ENCODE results near the gene NHLRC1.
A peak's percentile ranks its signal among the peaks of the same experiment; 100 is the strongest.

The NHLRC1 gene

GRCh38 chr6:18161431-18161830, 39.0 kb upstream of the NHLRC1 start:
- TF ChIP-seq, protein P1, sequence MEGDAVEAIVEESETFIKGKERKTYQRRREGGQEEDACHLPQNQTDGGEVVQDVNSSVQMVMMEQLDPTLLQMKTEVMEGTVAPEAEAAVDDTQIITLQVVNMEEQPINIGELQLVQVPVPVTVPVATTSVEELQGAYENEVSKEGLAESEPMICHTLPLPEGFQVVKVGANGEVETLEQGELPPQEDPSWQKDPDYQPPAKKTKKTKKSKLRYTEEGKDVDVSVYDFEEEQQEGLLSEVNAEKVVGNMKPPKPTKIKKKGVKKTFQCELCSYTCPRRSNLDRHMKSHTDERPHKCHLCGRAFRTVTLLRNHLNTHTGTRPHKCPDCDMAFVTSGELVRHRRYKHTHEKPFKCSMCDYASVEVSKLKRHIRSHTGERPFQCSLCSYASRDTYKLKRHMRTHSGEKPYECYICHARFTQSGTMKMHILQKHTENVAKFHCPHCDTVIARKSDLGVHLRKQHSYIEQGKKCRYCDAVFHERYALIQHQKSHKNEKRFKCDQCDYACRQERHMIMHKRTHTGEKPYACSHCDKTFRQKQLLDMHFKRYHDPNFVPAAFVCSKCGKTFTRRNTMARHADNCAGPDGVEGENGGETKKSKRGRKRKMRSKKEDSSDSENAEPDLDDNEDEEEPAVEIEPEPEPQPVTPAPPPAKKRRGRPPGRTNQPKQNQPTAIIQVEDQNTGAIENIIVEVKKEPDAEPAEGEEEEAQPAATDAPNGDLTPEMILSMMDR (IDR thresholded peaks at IDR 0.05; ENCODE audit: low read length, missing control alignments): no peak
- H3K4me3 ChIP-seq (replicated peaks; ENCODE audit: low read depth, low read length): no peak overlapping the region
- DNase-seq (ENCODE audit: low read depth): no peak

- DNase-seq (ENCODE audit: low read depth): no peak
- no peak overlapping the region for H3K4me3 ChIP-seq (replicated peaks; ENCODE audit: low read depth, low read length)
- TF ChIP-seq, protein P1 (IDR thresholded peaks at IDR 0.05; ENCODE audit: low read length, missing control alignments): no peak
Observed at GRCh38 chr6:18160911-18161310, 38.4 kb upstream of the NHLRC1 start.

DNA sequence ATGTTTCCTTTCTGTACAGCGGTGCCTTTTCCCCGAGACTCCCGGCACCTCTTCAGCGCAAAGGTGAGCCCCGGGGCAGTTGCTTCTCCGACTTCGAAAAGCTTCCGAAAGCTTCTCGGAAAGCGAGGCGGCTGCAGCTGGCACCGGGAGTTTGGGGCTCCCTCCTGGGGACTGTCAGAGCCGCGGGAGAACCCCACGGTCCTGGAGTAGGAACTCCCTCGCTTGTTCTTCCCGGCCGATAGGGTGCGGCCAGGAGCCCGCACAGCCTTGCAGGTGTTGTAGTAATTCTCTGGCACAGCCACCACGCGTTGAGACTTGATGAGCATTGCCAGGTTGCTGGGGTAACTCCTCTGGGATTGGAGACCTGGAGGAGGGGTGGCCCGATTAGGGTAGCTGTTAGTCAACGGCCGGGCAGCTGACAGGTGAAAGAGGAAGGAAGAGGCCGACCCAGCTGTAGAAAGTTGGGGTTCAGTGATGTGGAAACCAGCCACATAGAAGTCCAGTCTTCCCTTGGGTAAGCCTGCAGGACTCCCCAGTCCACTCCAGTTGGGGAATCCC, 33.5 kb upstream of the NHLRC1 start:
- DNase-seq (ENCODE audit: low read depth): peak; percentile 22

DNA sequence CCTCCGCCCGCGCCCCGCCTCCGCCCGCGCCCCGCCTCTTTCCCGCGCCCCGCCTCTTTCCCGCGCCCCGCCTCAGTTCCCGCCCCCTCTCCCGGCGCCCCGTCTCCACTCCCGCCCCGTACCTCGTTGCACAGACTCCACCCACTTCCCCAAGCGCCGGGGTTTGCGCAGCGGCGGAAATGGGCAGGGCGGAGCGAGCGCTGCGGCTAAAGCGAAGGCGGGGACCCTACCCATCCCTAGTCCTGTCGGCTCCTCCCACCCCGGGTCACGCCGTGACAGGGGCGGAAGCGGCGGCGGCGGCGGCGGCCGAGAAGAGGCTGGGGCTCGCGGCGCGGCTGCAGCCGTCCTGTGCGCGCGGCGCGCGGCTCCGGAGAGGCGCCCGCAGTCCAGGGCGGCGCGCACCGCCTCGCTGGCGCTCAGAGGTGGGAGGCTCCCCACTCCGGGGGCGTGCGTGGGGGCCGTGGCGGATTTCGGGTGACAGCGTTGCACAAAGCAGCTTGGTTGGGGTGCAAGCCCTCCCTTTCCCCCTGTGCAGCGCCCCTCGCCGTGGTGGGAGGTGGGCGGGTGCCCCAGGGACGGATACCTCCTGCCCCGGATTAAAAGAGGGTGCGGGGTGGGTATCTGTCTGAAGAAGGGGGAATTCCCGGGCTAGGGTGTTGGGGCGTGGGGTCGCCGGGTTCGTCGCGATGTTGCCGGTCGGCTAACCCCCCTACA, 32.8 kb upstream of the NHLRC1 start, which contains the start of gene KDM1B:
KDM1B (plus strand) TSS at position 273 of the 714 bp plus-strand sequence. CDS start 4,474 bp downstream, outside the sequence.
- H3K4me3 ChIP-seq (replicated peaks; ENCODE audit: low read depth, low read length): peak within 1 kb of the TSS; percentile 95
- TF ChIP-seq, protein P1 (IDR thresholded peaks at IDR 0.05; ENCODE audit: low read length, missing control alignments): no peak
- DNase-seq (ENCODE audit: low read depth): peak; percentile 99

More for the DNA sequence above, 33.5 kb upstream of the NHLRC1 start:
- TF ChIP-seq, protein P1 (IDR thresholded peaks at IDR 0.05; ENCODE audit: low read length, missing control alignments): peak; percentile 28
- peak overlapping the region; percentile 93 for H3K4me3 ChIP-seq (replicated peaks; ENCODE audit: low read depth, low read length)

GRCh38 chr6:18154507-18155149, 32.2 kb upstream of the NHLRC1 start, which contains the start of gene TPMT:
Gene TPMT, minus strand, starts transcription at chr6:18155077. Its CDS starts 5,950 bp downstream, at chr6:18149127.
- peak within 1 kb of the TSS; percentile 95 for H3K4me3 ChIP-seq (replicated peaks; ENCODE audit: low read depth, low read length)
- TF ChIP-seq, protein P1 (IDR thresholded peaks at IDR 0.05; ENCODE audit: low read length, missing control alignments): no peak
- no peak for DNase-seq (ENCODE audit: low read depth)

DNA sequence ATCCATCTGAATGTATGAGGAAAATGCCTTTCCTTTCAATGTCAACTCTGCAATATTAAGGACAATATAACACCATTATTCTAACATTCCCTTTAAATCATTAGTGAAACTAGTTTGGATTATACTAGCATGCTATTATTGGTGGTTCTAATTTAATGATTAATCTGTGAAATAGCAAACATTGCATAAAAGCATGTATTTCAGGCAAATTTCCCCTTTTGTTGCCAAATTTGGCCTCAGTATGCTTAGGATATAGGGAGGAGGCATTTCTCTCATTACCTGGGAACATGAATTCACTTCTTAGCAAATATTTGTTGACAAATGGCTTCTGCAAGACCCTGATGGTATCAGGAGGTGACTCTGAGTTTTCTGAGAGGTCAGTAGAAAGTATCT, 30.8 kb upstream of the NHLRC1 start:
- TF ChIP-seq, protein P1 (IDR thresholded peaks at IDR 0.05; ENCODE audit: low read length, missing control alignments): no peak
- DNase-seq (ENCODE audit: low read depth): no peak
- H3K4me3 ChIP-seq (replicated peaks; ENCODE audit: low read depth, low read length): no peak overlapping the region

Data from fibroblast of pulmonary artery (primary cell).